ENCODE results near the gene MAL. TPM values are rescaled to one million over a fixed set of nuclear protein-coding genes. Genes with fewer than 3 reads are reported as not detected.
A peak's percentile ranks its signal among the peaks of the same experiment; 100 is the strongest.

MAL gene
- total and polyA plus RNA-seq, 2 of the 4 experiments (the other 2 are of a cell fraction), result not detected

- no peaks in the 10 kb centered on the region for H3K4me1 ChIP-seq (ENCODE audit: control insufficient read depth, insufficient read depth, low read length)
- no peak overlapping the region for H2BK15ac ChIP-seq (ENCODE audit: low read depth, low read length)
- intact Hi-C loops (cut with micrococcal nuclease) (loop anchor here (2.0 kb wide), 1 partner anchor 72 kb away; no protein-coding TSS in a partner anchor), in situ Hi-C loops (cut with MboI; ENCODE audit: low sequenced_read_pairs) (no loop called here), dilution Hi-C loops (cut with HindIII; ENCODE audit: low sequenced_read_pairs, unreplicated experiment) (no loop called here)
- no peaks in the 10 kb centered on the region for H3K9me1 ChIP-seq (ENCODE audit: insufficient read depth, low read length)
- H3K4me3 ChIP-seq (ENCODE audit: insufficient read depth, low read depth, low read length), result no peak overlapping the region
- POLR2A ChIA-PET (ENCODE audit: unreplicated experiment), result no interaction called here
- ATAC-seq (ENCODE audit: low read depth) (peak; percentile 35; the same call in 1 of the 2 replicates), DNase-seq (peak; percentile 32)
- no peaks in the 10 kb centered on the region for H4K20me1 ChIP-seq (ENCODE audit: insufficient read depth, low read length)
- H3K56ac ChIP-seq (ENCODE audit: extremely low read depth, insufficient read depth, low read length), result no peak overlapping the region
- H4K91ac ChIP-seq (ENCODE audit: insufficient read depth, low read depth, low read length), result no peak overlapping the region
- no peak overlapping the region for H2AK9ac ChIP-seq (replicated peaks; ENCODE audit: low read depth, low read length, poor library complexity)
- no peak overlapping the region for H3K4me2 ChIP-seq (ENCODE audit: low read depth, low read length)
- WGBS, 2 experiments (ENCODE audit: extremely low coverage in 2 of 2, insufficient read length in 1 of 2), result no CpG with 5 or more reads among the region's 3 CpGs
- no peak overlapping the region for H3K23ac ChIP-seq (ENCODE audit: low read depth, low read length)
- no peak overlapping the region for H2AK5ac ChIP-seq (ENCODE audit: low read depth, low read length)
- no peak overlapping the region for H2BK5ac ChIP-seq (ENCODE audit: low read depth, low read length, poor library complexity, severe bottlenecking)
- H3K9ac ChIP-seq (ENCODE audit: low read depth, low read length), result no peak overlapping the region
- H3K36me3 ChIP-seq (ENCODE audit: control insufficient read depth, insufficient read depth, low read length), result no peaks in the 10 kb centered on the region
- no peak overlapping the region for H3K18ac ChIP-seq (ENCODE audit: low read depth, low read length)
- H3K79me1 ChIP-seq (ENCODE audit: low read depth in 1 of 2, low read length in 2 of 2), result no peaks in the 10 kb centered on the region
- H3K27ac ChIP-seq (ENCODE audit: insufficient read depth, low read length), result no peak overlapping the region
- no peak overlapping the region for H2BK120ac ChIP-seq (ENCODE audit: low read depth, low read length)
- H3K4ac ChIP-seq (ENCODE audit: low read depth, low read length), result no peak overlapping the region
- CTCF ChIA-PET, result no interaction called here
- H4K8ac ChIP-seq (ENCODE audit: low read depth in 2 of 2, low read length in 2 of 2), result no peak overlapping the region
- TF ChIP-seq RAD21 (IDR thresholded peaks at IDR 0.05; ENCODE audit: low read length) (no peak), USF2 (IDR thresholded peaks at IDR 0.05; ENCODE audit: low read depth, low read length) (no peak), ELK1 (IDR thresholded peaks at IDR 0.05; ENCODE audit: borderline replicate concordance, low read depth, low read length) (no peak)
- H2BK20ac ChIP-seq (ENCODE audit: low read depth, low read length), result no peak overlapping the region
- peaks cover 3% of the 10 kb centered on the region; the same call in 1 of the 2 replicates for H3K27me3 ChIP-seq (ENCODE audit: control insufficient read depth, insufficient read depth, low read length)
- peak overlapping the region; percentile 43 for H2AFZ ChIP-seq (replicated peaks; ENCODE audit: low read length, poor library complexity)
- H3K14ac ChIP-seq (replicated peaks; ENCODE audit: low read depth, low read length), result no peak overlapping the region
- no TSS peak for BruUV-seq (replicated peaks)
- H3K9me3 ChIP-seq (ENCODE audit: control insufficient read depth, insufficient read depth, low read length), result no peaks in the 10 kb centered on the region
- no peak overlapping the region for H4K5ac ChIP-seq (ENCODE audit: low read depth, low read length)
Observed at GRCh38 chr2:94982675-94983074, 42.8 kb upstream of the MAL start.

Data from IMR-90 (cell line).